Upper lobe of right lung (tissue), 1 donor: ENCODE measurements around the gene CNTNAP2. TPM values are rescaled to one million over a fixed set of nuclear protein-coding genes. Genes with fewer than 3 reads are reported as not detected.
"Not testable (repeated sequence)": the region's sequence is repeated elsewhere in the genome, so short reads cannot be mapped to it uniquely, and the experiment has no call there.

Experiments
- ATAC-seq: fragments of 200-7000 bp; cut with Tn5 transposase; one replicate; pipeline ENCODE4 v1.9.1; 2020; ENCODE audit warnings: mild to moderate bottlenecking, moderate library complexity
- DNase-seq: peaks from one replicate; pipeline ENCODE4 v3.0.0-alpha.2; 2020
- H3K27ac ChIP-seq: fragments of 200-600 bp; one replicate; pipeline ENCODE4 v1.8.0; 2022
- H3K27me3 ChIP-seq: fragments of 200-600 bp; one replicate; pipeline ENCODE4 v1.8.0; 2022; ENCODE audit warnings: mild to moderate bottlenecking
- H3K36me3 ChIP-seq: fragments of 200-600 bp; one replicate; pipeline ENCODE4 v1.8.0; 2022
- H3K4me1 ChIP-seq: fragments of 200-600 bp; one replicate; pipeline ENCODE4 v1.8.0; 2022
- H3K4me3 ChIP-seq: fragments of 200-600 bp; one replicate; pipeline ENCODE4 v1.8.0; 2022; ENCODE audit warnings: mild to moderate bottlenecking
- H3K9me3 ChIP-seq: fragments of 200-600 bp; one replicate; pipeline ENCODE4 v1.8.0; 2022
- CTCF ChIP-seq: fragments of 200-600 bp; IDR thresholded peaks from one replicate; pipeline ENCODE4 v1.8.0; 2022; ENCODE audit warnings: antibody characterized with exemption
- intact Hi-C: fragments of 100-400 bp; cut with DNase I; formaldehyde crosslinking; loops from one replicate; pipeline ENCODE4 v1.11.0; 2022
- total RNA-seq: library from RNA; stranded (reverse); fragmentation: NEBNext Ultra II Directional; extraction: Animal tissue kit (Norgen Biotek cat#: 25700); gene quantifications from one replicate; pipeline ENCODE4 v1.2.1, GENCODE V29; 2021
- donor health status: DM: no; HTN: yes; CAD: no; lungs with severe emphysema.

Gene CNTNAP2
- total RNA-seq, 1 donor from 2014 or later, result 0.41 TPM

GRCh38 chr7:147721962-147722830 is 1605.6 kb downstream of the CNTNAP2 start:
- no peak for TF ChIP-seq CTCF
- H3K4me1 ChIP-seq, result no peaks in the 10 kb centered on the region
- no peaks in the 10 kb centered on the region for H3K9me3 ChIP-seq
- H3K27me3 ChIP-seq, result no peaks in the 10 kb centered on the region
- intact Hi-C loops, result no loop called here
- H3K4me3 ChIP-seq, result no peak overlapping the region
- H3K36me3 ChIP-seq, result no peaks in the 10 kb centered on the region
- ATAC-seq (no peak), DNase-seq (no peak)
- H3K27ac ChIP-seq, result no peak overlapping the region

DNA sequence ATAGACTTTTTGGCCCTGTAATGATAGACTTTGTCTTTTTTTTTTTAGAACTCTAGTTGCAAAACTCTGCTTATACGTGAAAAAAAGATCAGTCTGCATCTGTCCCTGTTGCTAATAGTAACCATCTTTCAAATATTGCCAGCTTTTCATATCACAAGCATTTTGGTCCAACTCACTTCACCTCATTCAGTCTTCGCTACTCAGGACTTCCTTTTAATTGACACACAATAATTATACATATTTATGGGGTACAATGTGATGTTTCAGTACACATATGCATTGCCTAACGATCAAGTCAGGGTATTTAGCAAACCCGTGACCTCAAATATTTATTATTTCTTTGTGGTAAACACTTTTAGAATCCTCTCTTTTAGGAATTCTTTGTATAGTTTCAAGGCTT is 1606.9 kb downstream of the CNTNAP2 start:
- H3K27me3 ChIP-seq, result no peaks in the 10 kb centered on the region
- no peaks in the 10 kb centered on the region for H3K9me3 ChIP-seq
- H3K4me3 ChIP-seq, result no peak overlapping the region
- no peak overlapping the region for H3K27ac ChIP-seq
- ATAC-seq, result no peak
- intact Hi-C loops, result no loop called here
- no peak for DNase-seq
- TF ChIP-seq CTCF, result no peak
- H3K4me1 ChIP-seq, result no peaks in the 10 kb centered on the region
- no peaks in the 10 kb centered on the region for H3K36me3 ChIP-seq

DNA sequence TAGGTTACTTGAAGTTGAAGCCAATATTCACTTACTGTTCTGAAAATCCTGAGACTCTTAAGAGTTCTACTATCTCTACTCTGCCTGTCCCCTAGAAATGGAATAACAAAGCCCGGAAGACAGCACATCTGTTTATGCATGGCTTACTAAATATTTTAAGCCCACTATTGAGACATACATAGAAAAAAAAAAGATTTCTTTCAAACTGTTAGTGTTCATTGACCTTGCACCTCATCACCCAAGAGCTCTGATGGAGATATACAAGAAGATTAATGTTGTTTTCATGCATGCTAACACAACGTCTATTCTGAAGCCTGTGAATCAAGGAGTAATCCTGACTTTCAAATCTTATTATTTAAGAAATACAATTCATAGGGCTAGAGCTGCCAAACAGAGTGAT is 1614.7 kb downstream of the CNTNAP2 start:
- ATAC-seq, result no peak
- H3K27me3 ChIP-seq, result no peaks in the 10 kb centered on the region
- no peaks in the 10 kb centered on the region for H3K36me3 ChIP-seq
- DNase-seq, result no peak
- no peak for TF ChIP-seq CTCF
- intact Hi-C loops, result no loop called here
- no peaks in the 10 kb centered on the region for H3K4me1 ChIP-seq
- no peak overlapping the region for H3K4me3 ChIP-seq
- no peaks in the 10 kb centered on the region for H3K9me3 ChIP-seq
- no peak overlapping the region for H3K27ac ChIP-seq

DNA sequence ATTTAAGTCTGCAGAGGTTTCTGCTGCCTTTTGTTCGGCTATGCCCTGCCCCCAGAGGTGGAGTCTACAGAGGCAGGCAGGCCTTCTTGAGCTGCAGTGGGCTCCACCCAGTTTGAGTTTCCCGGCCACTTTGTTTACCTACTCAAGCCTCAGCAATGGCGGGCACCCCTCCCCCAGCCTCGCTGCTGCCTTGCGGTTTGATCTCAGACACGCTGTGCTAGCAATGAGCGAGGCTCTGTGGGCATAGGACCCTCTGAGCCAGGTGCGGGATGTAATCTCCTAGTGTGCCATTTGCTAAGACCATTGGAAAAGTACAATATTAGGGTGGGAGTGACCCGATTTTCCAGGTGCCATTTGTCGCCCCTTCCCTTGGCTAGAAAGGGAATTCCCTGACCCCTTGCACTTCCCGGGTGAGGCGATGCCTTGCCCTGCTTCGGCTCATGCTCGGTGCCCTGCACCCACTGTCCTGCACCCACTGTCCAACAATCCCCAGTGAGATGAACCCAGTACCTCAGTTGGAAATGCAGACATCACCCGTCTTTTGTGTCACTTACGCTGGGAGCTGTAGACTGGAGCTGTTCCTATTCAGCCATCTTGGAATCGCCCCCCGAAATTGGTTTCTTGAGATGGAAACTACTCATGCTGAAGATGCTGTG is 1621.1 kb downstream of the CNTNAP2 start:
- DNase-seq, H3K36me3 ChIP-seq, H3K4me3 ChIP-seq, H3K9me3 ChIP-seq, ATAC-seq, H3K4me1 ChIP-seq, intact Hi-C loops, H3K27ac ChIP-seq, H3K27me3 ChIP-seq: not testable (repeated sequence)

GRCh38 chr7:147742301-147742700 is 1625.7 kb downstream of the CNTNAP2 start:
- DNase-seq, result no peak
- TF ChIP-seq CTCF, result no peak
- H3K36me3 ChIP-seq, result no peaks in the 10 kb centered on the region
- intact Hi-C loops, result no loop called here
- H3K4me1 ChIP-seq, result no peaks in the 10 kb centered on the region
- no peak for ATAC-seq
- no peaks in the 10 kb centered on the region for H3K9me3 ChIP-seq
- H3K27me3 ChIP-seq, result no peaks in the 10 kb centered on the region
- no peak overlapping the region for H3K4me3 ChIP-seq
- no peak overlapping the region for H3K27ac ChIP-seq

GRCh38 chr7:147756300-147756699 is 1639.7 kb downstream of the CNTNAP2 start:
- Histone ChIP-seq H3K4me1 (no peaks in the 10 kb centered on the region), H3K27me3 (no peaks in the 10 kb centered on the region), H3K27ac (no peak overlapping the region), H3K9me3 (no peaks in the 10 kb centered on the region), H3K36me3 (no peaks in the 10 kb centered on the region), H3K4me3 (no peak overlapping the region)
- intact Hi-C loops, result no loop called here
- no peak for TF ChIP-seq CTCF
- DNase-seq (no peak), ATAC-seq (no peak)
